Lower leg skin (tissue), 3 donors: ENCODE data around the gene SANBR.

Experiments
- CTCF ChIP-seq, 3 donors: fragments of 450-650 bp; IDR thresholded peaks; one replicate each; pipeline ENCODE4 v1.5.1; 2016; ENCODE audit warnings: antibody characterized with exemption in 3 of 3, mild to moderate bottlenecking in 3 of 3, moderate library complexity in 2 of 3
- POLR2A ChIP-seq, 2 donors: fragments of 450-650 bp; IDR thresholded peaks; one replicate each; pipeline ENCODE4 v1.6.1; 2016 to 2017; ENCODE audit warnings: antibody characterized with exemption in 2 of 2, mild to moderate bottlenecking in 1 of 2, moderate library complexity in 1 of 2

- TF ChIP-seq CTCF (IDR thresholded peaks at IDR 0.05) (no peak), POLR2A (IDR thresholded peaks at IDR 0.05) (no peak)
Measured at GRCh38 chr2:61015976-61016375, 49.7 kb upstream of the SANBR start.
